ENCODE results near the gene LSM3.

LSM3 gene

DNA sequence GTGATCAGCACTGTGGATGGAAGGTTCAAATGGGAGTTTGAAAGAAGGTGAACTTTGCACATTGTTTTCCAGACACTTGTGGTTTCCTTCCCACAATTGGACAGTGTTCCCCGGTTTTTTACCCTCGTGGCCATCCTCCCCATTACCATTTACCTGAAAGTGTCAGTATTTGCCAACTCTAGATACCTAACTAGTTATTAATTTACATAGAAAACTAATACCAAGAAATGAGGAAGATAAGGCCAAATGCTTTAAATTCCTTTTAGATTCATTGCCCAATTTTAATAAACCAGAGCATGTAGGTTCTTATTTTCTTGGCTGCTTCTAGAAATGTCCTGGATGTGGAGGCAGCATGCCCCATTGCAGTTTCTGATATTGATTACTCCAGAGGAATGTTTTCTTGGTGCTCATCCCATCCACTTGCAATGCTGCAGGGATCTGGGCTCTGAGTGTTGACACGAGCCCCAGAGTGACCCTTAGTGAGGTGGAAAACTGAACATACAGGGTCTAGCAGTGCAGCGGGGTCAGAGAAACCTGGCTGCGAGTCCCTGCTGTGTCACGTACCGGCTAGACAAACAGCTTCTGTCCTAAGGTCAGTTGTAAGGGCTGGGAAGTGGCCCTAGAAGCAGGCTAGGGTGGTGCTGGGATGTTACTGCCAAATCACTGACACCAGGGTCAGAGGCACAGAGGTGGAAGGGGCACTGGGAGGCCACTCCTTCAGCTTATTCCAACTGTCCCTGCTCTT lies 23.5 kb downstream of the LSM3 start:
- no peak for DNase-seq (ENCODE audit: low read depth)

DNA sequence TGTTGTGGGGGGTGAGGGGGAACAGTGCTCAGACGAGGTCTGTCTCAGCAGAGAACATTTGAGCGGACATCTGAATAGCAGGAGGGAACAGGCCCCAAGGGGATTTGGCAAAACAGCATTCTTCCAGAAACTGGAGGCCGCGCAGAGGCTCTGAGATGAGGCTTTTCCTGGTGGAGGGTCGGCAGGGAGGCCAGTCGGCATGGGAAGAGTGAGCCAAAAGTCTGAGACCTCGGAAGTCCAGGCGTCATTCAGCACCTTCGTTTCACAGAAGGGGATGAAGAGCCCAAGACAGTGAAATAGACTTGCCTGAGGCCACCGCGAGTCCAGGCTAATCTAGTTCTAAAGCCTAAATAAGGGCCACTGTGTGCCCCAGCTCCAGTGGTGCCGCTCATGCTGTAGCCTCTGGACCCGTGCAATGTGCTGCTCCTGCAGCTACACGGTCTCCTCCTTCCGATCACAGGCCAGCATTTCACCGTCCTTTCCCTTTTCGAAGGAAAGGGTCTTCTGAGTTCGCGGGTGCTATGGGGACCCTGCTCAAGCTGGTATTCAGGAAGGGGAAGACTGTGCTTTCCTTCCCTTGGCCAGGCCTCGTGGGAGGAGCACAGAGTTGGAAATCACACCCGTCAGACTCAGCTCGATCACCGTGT lies 24.4 kb downstream of the LSM3 start:
- DNase-seq (ENCODE audit: low read depth): no peak

DNA sequence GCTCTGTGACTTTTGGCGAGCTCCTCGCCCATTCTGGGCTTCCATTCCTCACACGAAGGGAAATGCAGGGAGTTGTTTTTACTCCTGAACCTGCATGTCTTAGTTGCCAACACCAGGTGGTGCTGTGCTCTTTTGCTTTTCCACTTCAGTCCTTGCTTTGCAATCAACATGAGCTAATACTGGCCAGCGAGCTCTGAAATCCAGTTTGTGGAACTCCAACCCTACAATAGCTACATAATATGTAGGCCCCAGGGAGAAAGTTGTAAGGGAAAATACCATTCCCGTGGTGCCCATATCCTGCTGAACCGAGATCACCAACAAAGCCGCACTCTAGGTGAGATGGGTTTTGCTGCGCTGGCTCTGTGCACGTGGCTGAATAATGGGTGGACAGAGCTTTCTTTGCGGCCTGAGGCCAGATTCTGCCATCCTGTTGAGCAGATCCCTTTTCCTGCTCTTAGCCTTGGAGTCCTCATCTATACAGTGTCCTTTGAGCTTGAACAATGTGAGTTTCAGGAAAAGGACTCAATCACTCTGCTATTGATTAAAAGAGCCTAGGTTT lies 25.0 kb downstream of the LSM3 start:
- no peak for DNase-seq (ENCODE audit: low read depth)

DNA sequence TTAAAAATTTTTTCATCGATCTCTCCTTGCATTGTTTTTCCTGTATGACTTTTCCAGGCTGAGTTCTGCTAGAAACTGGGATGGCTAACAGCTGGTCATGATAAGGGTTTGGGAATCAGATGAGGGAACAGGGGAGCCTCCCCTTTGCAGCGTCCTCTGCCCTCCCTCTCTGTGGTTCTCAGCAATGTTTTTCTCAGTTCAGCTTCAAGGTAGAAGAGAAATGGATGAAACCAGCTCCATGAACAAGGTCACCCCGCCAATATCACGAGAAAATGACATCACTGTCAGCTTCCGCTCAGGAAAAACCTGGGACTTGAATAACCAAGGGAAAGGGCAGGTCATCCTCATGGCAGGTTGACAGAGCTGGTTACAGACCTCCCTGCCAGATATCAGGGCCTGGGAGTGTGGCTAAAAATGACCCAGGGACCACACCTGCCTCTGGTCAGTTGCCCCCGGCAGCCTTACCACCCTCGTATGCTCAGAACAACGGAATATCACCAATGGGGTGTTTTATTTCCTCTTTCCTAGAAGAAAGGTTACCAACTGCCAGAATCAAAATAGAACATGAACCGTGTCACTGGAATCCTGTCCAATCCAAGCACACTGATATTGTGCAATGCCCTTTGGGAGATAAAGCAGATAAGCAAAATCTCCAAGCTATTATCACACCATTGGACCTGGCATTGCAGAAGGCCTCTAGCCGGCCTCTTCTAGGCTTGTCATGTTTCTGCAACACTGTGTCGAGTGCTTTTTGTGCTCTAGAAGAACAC lies 26.1 kb downstream of the LSM3 start:
- DNase-seq (ENCODE audit: low read depth): no peak

DNA sequence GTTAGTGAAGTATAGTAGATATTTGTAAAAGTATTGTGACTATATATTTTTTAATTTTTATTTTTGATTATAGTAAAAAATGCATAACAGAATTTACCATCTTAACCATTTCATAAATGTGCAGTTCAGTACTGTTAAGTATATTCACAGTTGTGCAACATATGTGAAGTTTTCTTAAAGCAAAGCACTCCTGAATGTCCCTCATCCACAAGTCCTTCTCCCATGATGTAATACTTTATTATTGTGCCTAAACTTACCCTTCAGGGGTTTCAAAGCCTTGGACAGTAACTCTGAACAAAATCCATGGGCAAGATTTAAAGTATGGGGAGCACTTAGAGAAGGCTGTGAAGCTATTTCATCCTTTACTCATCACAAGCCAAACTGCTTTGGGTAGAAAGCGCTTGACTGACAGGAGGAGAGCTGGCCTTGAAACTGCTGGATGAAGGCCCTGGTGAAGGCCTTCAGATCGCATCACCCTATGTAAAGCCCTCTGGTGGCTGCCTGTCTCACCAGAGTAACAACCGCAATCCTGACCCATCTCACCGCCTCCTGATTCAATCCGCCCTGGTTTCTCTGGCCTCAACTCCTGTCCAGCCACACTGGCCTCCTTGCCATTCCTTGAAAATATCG lies 28.0 kb downstream of the LSM3 start:
- no peak for DNase-seq (ENCODE audit: low read depth)

DNA sequence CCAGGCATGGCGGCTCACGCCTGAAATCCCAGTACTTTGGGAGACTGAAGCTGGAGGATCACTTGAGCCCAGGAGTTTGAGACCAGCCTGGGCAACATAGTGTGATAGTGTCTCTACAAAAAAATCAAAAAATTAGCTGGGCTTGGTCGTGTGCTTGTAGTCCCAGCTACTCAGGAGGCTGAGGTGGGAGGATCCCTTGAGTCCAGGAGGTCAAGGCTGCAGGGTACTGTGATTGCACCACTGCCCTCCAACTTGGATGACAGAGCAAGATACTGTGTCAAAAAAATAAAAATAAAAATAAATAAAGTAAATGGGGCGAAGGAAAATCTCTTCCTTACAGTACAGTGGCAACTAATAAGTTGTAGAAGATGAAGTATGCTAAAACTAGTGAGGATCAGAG lies 29.6 kb downstream of the LSM3 start:
- no peak for DNase-seq (ENCODE audit: low read depth)

DNA sequence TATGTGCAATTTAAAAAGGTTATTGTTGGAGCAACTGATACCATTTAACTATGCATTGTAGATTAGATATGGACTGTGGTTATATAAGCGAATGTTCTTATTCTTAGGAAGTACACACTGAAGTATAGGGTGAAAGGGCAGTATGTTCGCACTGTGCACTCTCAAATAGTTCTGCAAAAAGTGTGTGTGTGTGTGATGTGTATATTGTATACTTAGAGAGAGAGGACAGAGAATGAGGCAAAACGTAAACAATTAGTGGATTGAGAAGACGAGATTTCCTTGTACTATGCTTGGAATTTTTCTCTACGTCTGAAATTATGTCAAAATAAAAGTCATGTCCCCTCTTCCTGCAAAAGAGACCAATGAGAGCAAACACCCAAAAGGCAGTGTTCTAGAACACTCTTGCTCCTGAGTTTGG lies 30.4 kb downstream of the LSM3 start:
- no peak for DNase-seq (ENCODE audit: low read depth)

DNA sequence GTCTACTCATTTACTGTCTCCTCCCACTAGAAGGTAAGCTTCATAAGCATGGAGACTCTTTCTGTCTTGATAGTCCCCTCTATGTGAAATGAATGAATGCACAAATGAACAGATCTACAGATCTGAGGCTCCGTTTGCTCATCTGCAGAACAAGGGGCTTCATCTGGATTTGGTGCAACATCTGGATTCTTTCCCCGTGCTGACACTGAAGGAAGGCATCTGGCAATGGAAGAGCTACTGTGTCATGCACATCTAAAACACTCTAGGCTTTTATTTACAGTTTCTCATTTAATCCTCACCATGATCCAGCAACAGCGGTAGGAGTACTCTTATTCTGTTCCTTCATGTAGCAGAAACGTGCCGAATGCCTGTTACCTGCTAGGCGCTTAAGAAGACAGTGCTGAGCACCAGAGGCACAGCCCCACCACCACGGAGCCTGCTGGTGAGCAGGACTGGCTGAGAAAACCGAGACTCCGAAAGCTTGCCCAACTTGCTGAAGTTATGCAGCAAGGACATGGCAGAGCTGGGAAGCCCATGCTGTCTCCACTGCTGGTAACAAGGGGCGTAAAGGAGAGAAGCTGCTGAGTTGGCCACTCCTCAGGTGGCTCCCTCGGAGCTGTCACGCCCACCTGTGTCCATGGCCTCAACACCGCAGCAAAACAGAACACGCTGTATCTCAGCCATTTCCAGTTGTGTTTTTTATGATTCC lies 31.1 kb downstream of the LSM3 start:
- DNase-seq (ENCODE audit: low read depth): no peak

DNA sequence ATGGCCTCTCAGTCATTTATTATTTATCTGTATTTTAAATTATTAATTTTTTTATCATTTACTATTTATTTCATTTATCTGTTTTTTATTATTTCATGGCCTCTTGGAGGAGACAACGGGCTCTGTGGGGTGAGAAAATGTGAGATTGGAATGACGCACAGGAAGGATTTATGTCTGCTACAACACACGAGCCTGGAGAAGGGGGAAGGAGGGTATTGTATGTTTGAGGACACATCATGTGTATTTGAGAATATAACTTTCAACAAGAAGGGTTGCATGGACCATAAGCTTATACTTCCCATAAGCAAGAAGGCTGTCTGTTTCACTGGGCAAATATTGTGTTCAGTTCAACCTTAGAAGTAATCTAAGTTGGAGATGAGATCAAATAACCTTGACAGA lies 31.7 kb downstream of the LSM3 start:
- DNase-seq (ENCODE audit: low read depth): no peak

DNA sequence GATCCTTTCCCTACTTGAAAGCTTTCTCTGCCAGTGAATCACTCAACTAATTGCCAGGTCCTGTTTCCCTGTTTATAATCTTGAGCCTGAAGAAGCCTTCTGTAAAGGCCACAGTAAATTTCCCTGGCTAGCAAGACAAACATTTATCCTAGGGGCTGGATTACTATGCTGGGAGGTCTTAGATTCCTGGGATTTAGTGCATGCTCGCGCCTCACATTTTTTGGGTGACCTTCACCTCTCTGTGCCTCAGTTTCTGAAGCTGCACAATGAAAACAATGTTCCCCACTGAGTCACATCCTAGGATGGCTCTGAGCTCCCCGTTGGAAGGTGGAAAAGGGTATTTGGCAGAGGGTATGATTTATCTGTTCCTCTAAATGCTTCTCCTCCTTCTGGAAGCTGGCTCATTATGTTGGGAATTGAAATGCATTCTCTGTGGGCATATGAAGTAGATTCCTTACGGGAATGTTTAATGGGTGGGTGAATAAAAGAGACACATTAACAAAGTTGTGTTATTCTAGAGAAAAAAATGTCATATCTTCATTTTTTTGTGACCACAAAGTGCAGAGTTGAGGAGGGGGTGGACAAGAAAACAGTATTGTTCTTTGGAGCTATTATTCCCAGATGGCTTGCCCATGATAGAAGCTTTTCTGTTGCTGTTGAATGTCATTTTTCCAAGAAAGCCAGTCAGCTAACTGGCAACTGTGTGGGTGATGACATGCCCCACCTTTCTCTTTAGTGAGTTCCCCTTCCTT lies 32.4 kb downstream of the LSM3 start:
- peak; percentile 99 for DNase-seq (ENCODE audit: low read depth)

DNA sequence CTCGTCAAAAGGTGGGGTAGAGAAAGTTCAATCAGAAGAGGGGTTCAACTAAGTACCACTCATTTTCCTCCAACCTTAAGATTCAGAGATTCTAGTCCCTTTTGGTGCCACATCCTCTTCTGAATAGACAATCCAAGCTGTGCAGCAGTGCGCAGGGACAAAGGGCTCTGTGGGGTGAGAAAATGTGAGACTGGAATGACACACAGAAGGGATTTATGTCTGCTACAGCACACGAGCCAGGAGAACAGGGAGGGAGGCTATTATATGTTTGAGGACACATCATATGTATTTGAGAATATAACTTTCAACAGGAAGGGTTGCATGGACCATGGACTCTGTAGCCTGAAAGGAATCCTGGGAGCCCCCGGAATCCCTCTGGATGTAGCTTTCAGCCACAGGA lies 33.0 kb downstream of the LSM3 start:
- DNase-seq (ENCODE audit: low read depth): no peak

DNA sequence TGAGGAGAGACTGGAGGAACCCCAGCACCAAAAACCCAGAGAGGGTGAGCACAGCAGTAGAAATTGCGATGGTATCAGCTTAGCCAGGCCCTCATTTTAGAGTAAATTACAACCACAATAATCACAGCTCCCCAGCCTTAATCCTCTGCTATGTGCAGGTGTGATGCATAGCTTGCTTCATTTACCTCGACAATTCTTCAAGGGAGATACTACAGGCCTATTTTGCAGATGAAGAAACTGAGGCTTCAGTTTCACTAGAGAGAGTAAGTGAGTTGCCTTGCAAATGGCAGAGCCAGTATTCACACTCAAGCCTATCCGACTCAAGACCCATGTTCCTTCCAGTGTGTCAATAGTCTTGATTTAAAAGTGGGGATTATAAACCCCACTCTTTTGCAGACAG lies 33.4 kb downstream of the LSM3 start:
- no peak for DNase-seq (ENCODE audit: low read depth)

DNA sequence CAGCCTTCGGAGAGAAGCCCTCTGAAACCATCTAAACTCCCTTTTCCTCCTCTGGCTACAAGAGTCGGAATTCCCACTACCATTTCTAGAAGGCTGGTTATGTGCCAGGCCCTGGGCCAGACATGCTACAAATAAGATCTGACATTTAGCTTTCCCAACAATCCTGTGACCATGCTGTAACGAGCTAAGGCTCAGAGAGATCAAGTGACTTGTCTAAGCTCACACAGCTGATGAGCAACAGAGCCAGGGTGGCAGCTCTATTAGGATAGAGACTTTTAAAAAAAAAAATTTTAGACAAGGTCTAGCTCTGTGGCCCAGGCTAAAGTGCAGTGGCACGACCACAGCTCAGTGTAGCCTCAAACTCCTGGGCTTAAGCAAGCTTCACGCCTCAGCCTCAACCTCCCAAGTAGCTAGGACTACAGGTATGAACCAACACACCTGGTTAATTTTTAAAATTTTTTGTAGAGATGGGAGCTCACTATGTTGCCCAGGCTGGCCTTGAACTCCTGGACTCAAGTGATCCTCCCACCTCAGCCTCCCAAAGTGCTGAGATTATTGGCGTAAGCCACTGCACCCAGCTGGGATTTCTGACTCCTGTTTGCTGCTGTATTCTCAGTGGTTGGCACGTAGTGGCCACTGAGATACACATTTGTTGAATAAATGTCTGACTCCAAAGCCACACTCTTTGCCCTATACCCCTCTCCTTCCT lies 34.6 kb downstream of the LSM3 start:
- DNase-seq (ENCODE audit: low read depth): no peak

DNA sequence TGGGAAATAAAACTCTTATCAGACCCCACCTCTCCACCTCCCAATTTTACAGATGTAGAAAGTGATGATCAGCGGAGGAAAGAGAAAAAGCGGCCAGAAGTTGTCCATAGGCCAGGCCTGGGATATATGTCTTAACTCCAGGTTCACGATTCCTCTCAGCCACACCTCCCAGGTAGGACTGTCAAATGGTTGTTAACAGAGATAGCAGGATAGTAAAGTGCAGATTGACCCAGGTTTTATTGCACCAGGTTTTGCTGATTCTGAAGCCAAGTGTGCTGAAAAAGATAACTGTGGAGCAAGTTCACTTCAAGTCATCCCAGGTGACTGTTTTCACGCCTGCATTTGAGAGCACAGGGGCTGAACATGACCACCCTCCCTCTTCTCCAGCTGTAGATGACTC lies 36.1 kb downstream of the LSM3 start:
- DNase-seq (ENCODE audit: low read depth): no peak

DNA sequence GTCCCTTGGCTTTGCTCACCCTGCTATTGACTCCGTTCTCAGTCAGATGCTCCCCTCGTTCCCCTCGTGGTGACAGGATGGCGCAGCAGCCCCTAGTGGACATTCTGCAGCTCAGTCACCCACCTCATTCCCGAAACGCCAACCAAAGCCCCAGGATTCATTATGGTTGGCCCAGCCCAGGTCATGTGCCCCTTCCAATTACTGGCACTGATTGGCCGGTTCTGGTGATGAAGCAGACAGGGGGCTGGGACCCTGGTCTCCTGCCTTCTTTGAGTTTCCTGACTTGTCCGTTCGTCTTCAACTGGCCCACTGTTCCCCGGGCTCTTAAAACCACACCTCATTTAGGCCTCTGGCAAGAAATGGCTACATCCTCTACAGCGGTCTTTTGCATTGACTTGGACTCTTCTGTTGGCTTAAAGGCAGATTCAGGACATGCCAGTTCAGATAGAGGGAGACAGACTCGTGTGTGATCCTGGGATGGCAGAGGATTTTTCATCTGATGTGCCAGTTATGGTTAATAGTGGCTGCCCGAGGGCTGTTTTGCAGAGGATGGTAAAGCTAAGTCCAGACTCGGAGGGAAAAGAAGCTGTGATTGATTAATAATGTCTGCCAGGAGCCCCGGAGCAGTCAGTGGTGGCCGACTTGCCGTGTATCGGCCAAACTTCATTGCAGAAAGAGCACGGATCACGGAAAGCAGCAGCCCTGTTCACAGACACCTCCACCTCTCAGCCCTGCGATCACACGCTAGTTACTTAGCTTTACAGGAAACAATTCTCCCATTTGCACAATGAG lies 37.8 kb downstream of the LSM3 start:
- DNase-seq (ENCODE audit: low read depth): no peak

DNA sequence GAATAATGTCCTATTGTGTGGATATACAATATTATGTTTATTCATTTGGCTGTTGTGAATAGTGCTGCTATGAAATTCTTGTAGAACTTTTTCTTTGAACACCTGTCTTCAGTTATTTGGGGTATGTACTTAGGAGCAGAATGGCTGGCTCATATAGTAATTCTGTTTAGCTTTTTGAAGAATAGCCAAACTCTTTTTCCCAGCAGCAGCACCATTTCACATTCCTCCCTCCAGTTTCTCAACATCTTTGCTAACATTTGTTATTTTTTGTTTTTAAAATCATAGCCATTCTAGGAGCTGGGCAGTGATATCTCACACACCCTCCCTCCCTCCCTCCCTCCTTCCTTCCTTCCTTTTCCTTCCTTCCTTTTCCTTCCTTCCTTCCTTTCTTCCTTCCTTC lies 39.7 kb downstream of the LSM3 start:
- no peak for DNase-seq (ENCODE audit: low read depth)

DNA sequence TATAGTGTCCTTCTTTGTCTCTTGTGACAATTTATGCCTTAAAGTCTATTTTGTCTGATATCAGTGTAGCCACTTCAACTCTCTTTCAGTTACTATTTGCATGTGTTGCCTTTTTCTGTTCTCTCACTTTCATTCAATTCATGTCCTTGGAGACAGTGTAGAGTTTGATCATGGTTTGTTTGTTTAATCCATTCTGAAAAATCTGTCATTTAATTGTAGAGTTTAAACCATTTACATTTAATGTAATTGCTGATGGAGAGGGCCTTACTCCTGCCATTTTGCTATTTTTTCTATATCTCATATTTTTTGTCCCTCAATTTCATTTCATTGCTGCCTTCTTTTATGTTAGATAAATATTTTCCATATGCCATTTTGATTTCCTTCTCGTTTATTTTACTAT lies 42.3 kb downstream of the LSM3 start:
- no peak for DNase-seq (ENCODE audit: low read depth)

DNA sequence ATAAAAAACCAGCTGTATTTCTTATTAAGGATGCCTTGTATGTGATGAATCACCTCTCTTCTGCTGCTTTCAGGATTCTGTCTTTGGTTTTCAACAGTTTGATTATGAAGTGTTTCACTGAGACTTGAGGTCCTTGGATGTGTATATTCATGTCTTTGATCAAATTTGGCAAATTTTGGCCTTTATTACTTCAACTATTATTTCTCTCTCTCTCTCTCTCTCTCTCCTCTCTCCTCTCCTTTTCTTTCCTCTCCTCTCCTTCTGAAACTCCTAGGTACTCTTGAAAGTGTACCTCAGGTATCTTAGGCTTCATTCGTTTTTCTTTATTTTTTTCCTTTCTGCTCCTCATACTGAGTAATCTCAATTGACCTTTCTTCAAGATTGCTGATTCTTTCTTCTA lies 43.3 kb downstream of the LSM3 start:
- no peak for DNase-seq (ENCODE audit: low read depth)

DNA sequence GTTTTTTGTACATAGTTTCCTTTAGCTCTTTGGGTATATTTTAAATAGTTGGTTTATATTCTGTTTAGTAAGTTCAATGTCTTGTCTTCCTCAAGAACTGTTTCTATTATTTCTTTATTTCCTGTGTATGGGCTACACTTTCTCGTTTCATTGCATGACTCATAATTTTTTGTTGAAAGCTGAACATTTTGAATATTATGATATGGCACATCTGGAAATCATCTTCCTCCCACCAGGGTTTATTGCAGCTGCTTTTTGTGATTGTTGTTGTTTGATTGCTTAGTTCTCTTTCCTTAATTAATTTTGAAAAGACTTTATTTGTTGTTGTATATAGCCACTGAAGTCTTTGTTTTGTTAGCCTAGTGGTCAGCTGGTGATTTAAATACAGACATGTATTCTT lies 43.8 kb downstream of the LSM3 start:
- DNase-seq (ENCODE audit: low read depth): no peak
